CD4-positive, alpha-beta memory T cell (primary cell): Measurements from ENCODE around the gene KCNK3. TPM values are rescaled to one million over a fixed set of nuclear protein-coding genes. Genes with fewer than 3 reads are reported as not detected.

Experiments used
- CTCF ChIA-PET: fragments of 350-600 bp; sonication (Branson Sonifier 250); formaldehyde crosslinking; loops from one replicate; lab custom pipeline; 2021; ENCODE audit warnings: inconsistent platforms; ENCODE audit not compliant: partially characterized antibody; lab: Charles Lee
- POLR2A ChIA-PET: fragments of 350-600 bp; sonication (Branson Sonifier 250); formaldehyde crosslinking; loops from one replicate; lab custom pipeline; 2021; ENCODE audit not compliant: partially characterized antibody; lab: Charles Lee
- DNase-seq, 5 donors: peaks; one replicate each; pipeline versions ENCODE4 v3.0.0 to v3.0.0-alpha.2; 2020 to 2022; ENCODE audit warnings: mixed read lengths in 1 of 5
- H3K27ac ChIP-seq: one replicate; pipeline ENCODE4 v1.7.0; 2013; ENCODE audit warnings: low read depth, low read length
- H3K27me3 ChIP-seq: 2 replicates; pipeline ENCODE4 v1.7.0; 2013; ENCODE audit warnings: mild to moderate bottlenecking, low read length, moderate library complexity; ENCODE audit not compliant: insufficient read depth
- H3K36me3 ChIP-seq: 2 replicates; pipeline ENCODE4 v1.7.0; 2013; ENCODE audit warnings: mild to moderate bottlenecking, low read length, moderate library complexity; ENCODE audit not compliant: insufficient read depth
- H3K4me1 ChIP-seq: 2 replicates; pipeline ENCODE4 v1.7.0; 2013; ENCODE audit warnings: mild to moderate bottlenecking, low read length, moderate library complexity; ENCODE audit not compliant: insufficient read depth
- H3K4me3 ChIP-seq, 2 donors: one replicate each; pipeline ENCODE4 v1.7.0; 2013; ENCODE audit warnings: low read length in 2 of 2, mild to moderate bottlenecking in 1 of 2
- H3K9me3 ChIP-seq, 2 donors: one replicate each; pipeline ENCODE4 v1.7.0; 2013; ENCODE audit warnings: low read length in 2 of 2, control low read depth in 1 of 2; ENCODE audit not compliant: control insufficient read depth in 1 of 2
- H3K27ac Mint-ChIP-seq, 7 donors: one replicate each; pipeline ENCODE4 v1.8.0; 2020 to 2021; ENCODE audit warnings: mixed read lengths in 7 of 7, mild to moderate bottlenecking in 6 of 7, inconsistent platforms in 3 of 7, moderate library complexity in 3 of 7
- H3K27me3 Mint-ChIP-seq, 2 donors: one replicate each; pipeline ENCODE4 v1.8.0; 2020 to 2021; ENCODE audit warnings: mixed read lengths in 2 of 2
- H3K36me3 Mint-ChIP-seq, 2 donors: one replicate each; pipeline ENCODE4 v1.8.0; 2020 to 2021; ENCODE audit warnings: mixed read lengths in 2 of 2, inconsistent platforms in 1 of 2, mild to moderate bottlenecking in 1 of 2
- H3K4me1 Mint-ChIP-seq, 4 donors: one replicate each; pipeline ENCODE4 v1.8.0; 2020 to 2021; ENCODE audit warnings: mixed read lengths in 4 of 4, mild to moderate bottlenecking in 1 of 4
- H3K4me3 Mint-ChIP-seq, 8 donors: one replicate each; pipeline ENCODE4 v1.8.0; 2020 to 2021; ENCODE audit warnings: mixed read lengths in 8 of 8, mild to moderate bottlenecking in 7 of 8, moderate library complexity in 6 of 8, inconsistent platforms in 3 of 8
- H3K9me3 Mint-ChIP-seq, 8 donors: one replicate each; pipeline ENCODE4 v1.8.0; 2020 to 2021; ENCODE audit warnings: mixed read lengths in 8 of 8, mild to moderate bottlenecking in 5 of 8, inconsistent platforms in 3 of 8, moderate library complexity in 1 of 8
- intact Hi-C: fragments of 100-400 bp; cut with micrococcal nuclease; formaldehyde crosslinking; loops from one replicate; pipeline ENCODE4 v1.15.1; 2023
- polyA plus RNA-seq, 2 donors: library from polyadenylated mRNA; unstranded; fragments of 300-500 nt; fragmentation: Illumina TruSeq; gene quantifications; one replicate each; pipeline ENCODE4 v1.2.3, GENCODE V29; 2021
- total RNA-seq, 2 experiments: library from RNA; stranded (reverse); gene quantifications; one replicate each; pipeline ENCODE4 v1.2.3, GENCODE V29; 2021

Gene KCNK3
- total and polyA plus RNA-seq, 4 experiments from 2014 or later = not detected

DNA sequence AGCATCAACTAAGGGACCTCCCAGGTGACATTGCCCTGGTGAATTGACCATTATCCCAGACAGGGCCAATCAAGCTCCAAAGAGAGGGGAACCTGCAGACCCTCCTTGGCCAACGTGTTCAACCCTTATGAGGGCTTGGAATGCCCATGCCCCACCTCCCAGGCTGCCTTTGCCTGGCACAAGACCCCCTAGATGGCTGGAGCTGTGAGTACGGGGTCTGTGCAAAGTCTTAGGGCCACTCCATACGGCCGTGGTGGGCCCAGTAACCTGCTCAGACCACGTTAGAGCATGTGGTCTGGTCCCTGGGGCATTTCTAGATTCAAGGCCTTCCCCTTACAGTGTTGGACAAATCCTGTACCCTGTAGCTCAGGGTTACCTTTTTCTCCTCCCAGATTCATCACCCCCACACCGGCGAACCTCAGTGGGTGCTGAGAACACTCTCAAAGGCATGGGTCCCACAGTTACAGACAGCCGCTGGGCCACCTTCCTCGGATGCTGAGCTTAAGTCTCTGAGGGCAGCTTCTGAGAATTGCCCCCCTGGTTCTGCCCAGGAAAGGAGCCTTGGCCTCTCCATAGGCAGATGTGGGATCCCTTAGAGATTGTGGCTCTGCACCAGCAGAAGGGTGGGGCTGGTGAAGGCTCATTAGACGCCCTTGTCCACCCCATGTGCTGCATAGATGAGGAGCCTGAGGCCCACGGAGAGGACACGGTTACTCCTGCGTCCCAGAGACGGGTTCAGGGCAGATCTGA is 18.3 kb upstream of the KCNK3 start:
- Mint-ChIP-seq H3K36me3 (no peaks in the 10 kb centered on the region), H3K9me3 (peaks cover 0 to 6% (median 3%) of the 10 kb centered on the region in 8 donors), H3K27ac (no peak overlapping the region), H3K27me3 (peaks cover 18 to 41% of the 10 kb centered on the region in 2 donors), H3K4me3 (no peak overlapping the region), H3K4me1 (no peaks in the 10 kb centered on the region)
- no peak overlapping the region for H3K27ac ChIP-seq
- no peak overlapping the region for H3K4me3 ChIP-seq
- ChIA-PET POLR2A (no interaction called here), CTCF (no interaction called here)
- no peaks in the 10 kb centered on the region for H3K9me3 ChIP-seq
- no peaks in the 10 kb centered on the region for H3K4me1 ChIP-seq
- peaks cover 3% of the 10 kb centered on the region for H3K27me3 ChIP-seq
- intact Hi-C loops = no loop called here
- no peak for DNase-seq
- no peaks in the 10 kb centered on the region for H3K36me3 ChIP-seq

DNA sequence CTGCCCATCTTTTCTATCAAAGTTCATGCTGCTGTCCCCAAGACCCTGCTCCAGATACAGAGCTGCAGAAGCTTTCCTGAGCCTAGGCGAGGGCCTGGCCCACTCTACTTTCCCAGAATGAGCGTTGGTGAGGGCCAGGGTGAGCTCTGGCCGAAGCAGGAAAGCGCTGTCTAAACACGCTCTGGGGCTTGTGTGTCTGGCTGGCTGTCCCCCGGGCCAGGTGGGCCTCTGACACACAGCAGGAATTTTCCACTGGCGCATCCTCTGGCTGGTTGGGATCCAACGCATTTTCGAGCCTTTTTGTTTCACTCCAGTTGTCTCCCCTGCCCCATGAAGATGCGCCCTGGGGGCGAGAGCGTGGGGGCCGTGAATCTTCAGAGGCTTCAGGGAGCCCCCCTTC is 17.8 kb upstream of the KCNK3 start:
- Mint-ChIP-seq H3K36me3 (no peaks in the 10 kb centered on the region), H3K9me3 (peaks cover 0 to 6% (median 3%) of the 10 kb centered on the region in 8 donors), H3K4me3 (no peak overlapping the region), H3K4me1 (no peaks in the 10 kb centered on the region), H3K27ac (no peak overlapping the region), H3K27me3 (peaks cover 21 to 39% of the 10 kb centered on the region in 2 donors)
- DNase-seq = no peak
- intact Hi-C loops = no loop called here
- ChIA-PET POLR2A (no interaction called here), CTCF (no interaction called here)
- H3K27ac ChIP-seq = no peak overlapping the region
- H3K4me1 ChIP-seq = no peaks in the 10 kb centered on the region
- no peaks in the 10 kb centered on the region for H3K36me3 ChIP-seq
- peaks cover 4% of the 10 kb centered on the region for H3K27me3 ChIP-seq
- H3K4me3 ChIP-seq = no peak overlapping the region
- H3K9me3 ChIP-seq = no peaks in the 10 kb centered on the region

DNA sequence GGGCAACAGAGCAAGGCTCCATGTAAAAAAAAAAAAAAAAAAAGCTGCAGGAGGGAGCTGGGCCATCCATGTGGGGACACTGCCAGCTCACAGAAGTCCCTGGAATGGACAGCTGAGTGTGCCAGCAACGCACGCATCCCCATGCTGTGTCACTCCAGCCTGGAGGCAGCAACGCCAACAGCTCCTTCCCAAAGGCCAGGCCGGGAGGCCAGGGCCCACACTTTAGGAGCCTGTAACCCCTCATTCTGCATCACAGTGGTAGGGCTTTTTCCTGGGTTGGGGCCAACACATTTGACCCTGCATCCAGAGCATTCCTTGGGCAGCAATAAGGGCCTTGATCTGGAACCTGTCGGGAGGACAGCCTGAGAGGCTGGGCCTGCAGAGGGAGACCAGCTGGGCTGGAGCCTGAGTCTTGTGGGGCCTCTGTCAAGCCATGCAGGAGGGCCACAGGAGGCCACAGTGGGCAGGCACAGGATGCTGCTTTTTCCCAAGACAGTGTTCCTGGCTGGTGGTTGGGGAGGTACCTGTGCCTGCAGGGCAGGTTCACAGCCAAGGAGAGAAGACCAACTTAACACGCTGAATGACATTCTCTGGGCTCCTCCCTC is 16.8 kb upstream of the KCNK3 start:
- Histone ChIP-seq H3K4me1 (no peaks in the 10 kb centered on the region), H3K27ac (no peak overlapping the region), H3K9me3 (no peaks in the 10 kb centered on the region), H3K36me3 (no peaks in the 10 kb centered on the region), H3K4me3 (no peak overlapping the region), H3K27me3 (peaks cover 4% of the 10 kb centered on the region)
- no peak overlapping the region for H3K4me3 Mint-ChIP-seq
- ChIA-PET CTCF (no interaction called here), POLR2A (no interaction called here)
- no peak for DNase-seq
- H3K27me3 Mint-ChIP-seq = peaks cover 19 to 31% of the 10 kb centered on the region in 2 donors
- no peaks in the 10 kb centered on the region for H3K36me3 Mint-ChIP-seq
- no peaks in the 10 kb centered on the region for H3K4me1 Mint-ChIP-seq
- intact Hi-C loops = no loop called here
- H3K27ac Mint-ChIP-seq = no peak overlapping the region
- peaks cover 0 to 6% (median 3%) of the 10 kb centered on the region in 8 donors for H3K9me3 Mint-ChIP-seq

DNA sequence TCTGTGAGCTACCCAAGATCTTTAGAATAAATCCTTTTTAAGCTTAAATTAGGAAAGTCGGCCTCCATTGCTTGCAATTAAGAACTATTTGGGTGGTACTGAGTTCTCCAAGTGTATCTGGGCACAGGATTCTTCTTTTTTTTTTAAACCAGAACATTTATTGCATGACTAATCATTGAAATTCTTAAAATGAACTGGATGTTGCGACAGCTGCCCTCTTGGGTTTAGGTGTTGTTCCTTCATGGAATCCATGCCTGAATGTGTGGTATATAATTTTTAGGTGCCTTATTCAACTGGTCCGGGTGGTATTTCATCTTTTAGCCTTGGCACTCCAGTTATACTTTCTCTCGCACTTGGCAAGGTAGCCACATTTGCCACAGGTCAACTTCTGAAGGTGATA is 14.5 kb upstream of the KCNK3 start:
- H3K27me3 ChIP-seq = peaks cover 4% of the 10 kb centered on the region
- Mint-ChIP-seq H3K4me1 (no peaks in the 10 kb centered on the region), H3K4me3 (no peak overlapping the region), H3K36me3 (no peaks in the 10 kb centered on the region), H3K27me3 (peaks cover 13 to 32% of the 10 kb centered on the region in 2 donors), H3K9me3 (peaks cover 0 to 6% (median 3%) of the 10 kb centered on the region in 8 donors), H3K27ac (no peak overlapping the region)
- no peaks in the 10 kb centered on the region for H3K4me1 ChIP-seq
- H3K27ac ChIP-seq = no peak overlapping the region
- H3K9me3 ChIP-seq = no peaks in the 10 kb centered on the region
- POLR2A ChIA-PET = no interaction called here
- H3K36me3 ChIP-seq = no peaks in the 10 kb centered on the region
- DNase-seq = no peak
- intact Hi-C loops = no loop called here
- H3K4me3 ChIP-seq = no peak overlapping the region
- CTCF ChIA-PET = interaction anchor here (0.6 kb wide), 1 partner anchor 786 kb away, joined by 3 read pairs; no protein-coding TSS in a partner anchor

DNA sequence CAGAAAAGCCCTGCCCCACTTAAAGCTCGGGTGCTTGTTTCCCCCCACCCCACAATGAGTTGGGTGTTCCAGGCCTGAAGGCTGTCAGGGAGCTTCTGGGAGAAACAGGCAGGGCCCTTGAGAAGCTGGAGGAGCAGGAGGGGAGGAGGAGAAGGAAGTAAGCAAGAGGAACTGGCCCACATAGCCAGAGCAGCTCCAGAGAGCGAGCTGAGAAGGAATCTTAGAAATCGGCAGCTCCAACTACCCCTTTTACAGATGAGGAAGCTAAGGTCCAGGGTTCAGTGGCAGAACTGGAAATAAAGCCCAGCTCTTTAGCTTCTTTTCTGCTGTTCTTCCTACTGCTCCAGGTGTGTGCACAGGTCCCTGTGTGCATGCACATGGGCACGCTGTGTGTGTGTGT is 12.7 kb upstream of the KCNK3 start:
- intact Hi-C loops = no loop called here

DNA sequence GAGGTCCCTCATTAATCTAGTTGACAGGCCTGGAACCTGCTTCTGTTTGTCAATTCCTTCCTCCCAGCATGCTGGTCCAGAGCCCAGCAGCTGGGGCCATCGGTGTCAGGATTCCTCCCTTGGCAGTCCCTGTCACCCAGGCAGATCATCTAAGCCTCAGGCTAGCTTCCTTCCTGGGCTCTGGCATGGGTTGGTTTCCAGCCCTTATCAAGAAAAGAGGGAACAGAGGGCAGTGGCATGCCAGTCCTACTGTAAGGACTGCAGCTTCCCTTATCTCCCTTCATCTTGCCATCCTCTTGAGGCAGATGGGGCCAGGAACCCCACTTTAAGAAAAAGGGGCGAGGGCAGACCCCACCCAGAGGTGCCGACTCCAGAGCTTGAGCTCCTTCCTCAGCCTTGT is 10.9 kb upstream of the KCNK3 start:
- Mint-ChIP-seq H3K4me3 (no peak overlapping the region), H3K9me3 (peaks cover 0 to 6% (median 3%) of the 10 kb centered on the region in 8 donors), H3K27ac (no peak overlapping the region), H3K4me1 (no peaks in the 10 kb centered on the region), H3K27me3 (peaks cover 22 to 37% of the 10 kb centered on the region in 2 donors), H3K36me3 (no peaks in the 10 kb centered on the region)
- CTCF ChIA-PET = interaction anchor here (1.3 kb wide), 1 partner anchor 17 kb away, joined by 3 read pairs; no protein-coding TSS in a partner anchor
- Histone ChIP-seq H3K4me1 (no peaks in the 10 kb centered on the region), H3K27me3 (peaks cover 9% of the 10 kb centered on the region), H3K36me3 (no peaks in the 10 kb centered on the region), H3K4me3 (no peak overlapping the region), H3K9me3 (no peaks in the 10 kb centered on the region), H3K27ac (no peak overlapping the region)
- intact Hi-C loops = no loop called here
- DNase-seq = no peak
- POLR2A ChIA-PET = no interaction called here

More for the DNA sequence above, 12.7 kb upstream of the KCNK3 start:
- no peak overlapping the region for H3K4me3 Mint-ChIP-seq
- ChIA-PET CTCF (no interaction called here), POLR2A (no interaction called here)
- H3K27ac Mint-ChIP-seq = no peak overlapping the region
- H3K27me3 Mint-ChIP-seq = peaks cover 15 to 28% of the 10 kb centered on the region in 2 donors
- peaks cover 0 to 6% (median 3%) of the 10 kb centered on the region in 8 donors for H3K9me3 Mint-ChIP-seq
- Histone ChIP-seq H3K4me3 (no peak overlapping the region), H3K27me3 (peaks cover 4% of the 10 kb centered on the region), H3K4me1 (no peaks in the 10 kb centered on the region), H3K27ac (no peak overlapping the region), H3K36me3 (no peaks in the 10 kb centered on the region), H3K9me3 (no peaks in the 10 kb centered on the region)
- no peaks in the 10 kb centered on the region for H3K4me1 Mint-ChIP-seq
- no peaks in the 10 kb centered on the region for H3K36me3 Mint-ChIP-seq
- DNase-seq = no peak

DNA sequence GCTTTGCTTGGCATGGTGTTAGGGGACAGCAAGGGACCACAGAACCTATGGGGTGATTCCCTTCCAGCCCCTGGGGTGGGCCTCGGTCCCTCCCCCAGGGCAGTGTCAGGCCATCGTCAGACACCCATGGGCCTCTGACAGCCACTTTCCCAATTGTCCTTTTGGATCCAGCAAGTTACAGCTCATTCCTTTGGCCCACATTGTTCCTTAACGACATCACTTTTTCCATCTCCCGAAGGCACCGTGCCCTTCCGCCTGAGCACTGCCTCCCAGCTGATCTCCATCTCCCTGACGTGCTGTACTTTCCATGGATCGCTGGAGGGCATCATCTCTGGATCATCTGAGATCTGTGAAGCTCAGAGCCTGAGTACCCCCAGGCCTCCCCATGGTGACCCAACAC is 10.4 kb upstream of the KCNK3 start:
- H3K4me1 ChIP-seq = no peaks in the 10 kb centered on the region
- no peak for DNase-seq
- intact Hi-C loops = no loop called here
- no peaks in the 10 kb centered on the region for H3K36me3 Mint-ChIP-seq
- no peak overlapping the region for H3K27ac Mint-ChIP-seq
- POLR2A ChIA-PET = no interaction called here
- peaks cover 22 to 41% of the 10 kb centered on the region in 2 donors for H3K27me3 Mint-ChIP-seq
- no peaks in the 10 kb centered on the region for H3K4me1 Mint-ChIP-seq
- no peak overlapping the region for H3K27ac ChIP-seq
- H3K9me3 Mint-ChIP-seq = peaks cover 0 to 5% (median 3%) of the 10 kb centered on the region in 8 donors
- H3K27me3 ChIP-seq = peaks cover 9% of the 10 kb centered on the region
- no peaks in the 10 kb centered on the region for H3K9me3 ChIP-seq
- H3K4me3 ChIP-seq = no peak overlapping the region
- H3K4me3 Mint-ChIP-seq = no peak overlapping the region
- CTCF ChIA-PET = interaction anchor here (1.3 kb wide), 1 partner anchor 16 kb away, joined by 3 read pairs; no protein-coding TSS in a partner anchor
- H3K36me3 ChIP-seq = no peaks in the 10 kb centered on the region
